ENCODE results near the gene ARHGEF26.

Gene ARHGEF26

GRCh38 chr3:154100556-154100955 is 20.6 kb upstream of the ARHGEF26 start:
- H3K79me2 ChIP-seq (ENCODE audit: insufficient read depth, low read length) = no peaks in the 10 kb centered on the region
- no peaks in the 10 kb centered on the region for H3K9me2 ChIP-seq (ENCODE audit: low read depth, low read length)
- no peaks in the 10 kb centered on the region for H3K4me1 ChIP-seq (ENCODE audit: insufficient read depth, low read length, severe bottlenecking)
- no peak overlapping the region for H3K4me2 ChIP-seq (ENCODE audit: low read length)
- no peaks in the 10 kb centered on the region for H3K27me3 ChIP-seq (ENCODE audit: insufficient read depth, low read length)
- H2AFZ ChIP-seq (ENCODE audit: low read length) = no peak overlapping the region
- H3K4me3 ChIP-seq (ENCODE audit: low read depth, low read length, poor library complexity, severe bottlenecking) = no peak overlapping the region
- no peaks in the 10 kb centered on the region for H3K9me3 ChIP-seq (ENCODE audit: low read length)
- TF ChIP-seq EZH2 (IDR thresholded peaks at IDR 0.05; ENCODE audit: borderline replicate concordance, low read length) (no peak), CTCF (IDR thresholded peaks at IDR 0.05; ENCODE audit: low read length) (no peak)
- H3F3A ChIP-seq (ENCODE audit: insufficient read depth, low read length) = no peaks in the 10 kb centered on the region
- no peak overlapping the region for H3K27ac ChIP-seq (ENCODE audit: low read depth, low read length, poor library complexity, severe bottlenecking)
- H3K36me3 ChIP-seq (ENCODE audit: insufficient read depth, low read length) = no peaks in the 10 kb centered on the region
- H3K9ac ChIP-seq (ENCODE audit: low read length) = no peak overlapping the region
- H4K20me1 ChIP-seq (ENCODE audit: insufficient read depth, low read length) = no peaks in the 10 kb centered on the region

GRCh38 chr3:154101250-154101649 is 19.9 kb upstream of the ARHGEF26 start:
- no peak overlapping the region for H2AFZ ChIP-seq (ENCODE audit: low read length)

GRCh38 chr3:154102225-154102624 is 19.0 kb upstream of the ARHGEF26 start:
- Histone ChIP-seq H3K27me3 (ENCODE audit: insufficient read depth, low read length) (no peaks in the 10 kb centered on the region), H3F3A (ENCODE audit: insufficient read depth, low read length) (no peaks in the 10 kb centered on the region), H3K4me1 (ENCODE audit: insufficient read depth, low read length, severe bottlenecking) (no peaks in the 10 kb centered on the region), H3K9me2 (ENCODE audit: low read depth, low read length) (no peaks in the 10 kb centered on the region), H2AFZ (ENCODE audit: low read length) (no peak overlapping the region), H3K9ac (ENCODE audit: low read length) (no peak overlapping the region), H3K4me3 (ENCODE audit: low read depth, low read length, poor library complexity, severe bottlenecking) (no peak overlapping the region), H3K9me3 (ENCODE audit: low read length) (no peaks in the 10 kb centered on the region), H3K27ac (ENCODE audit: low read depth, low read length, poor library complexity, severe bottlenecking) (no peak overlapping the region), H4K20me1 (ENCODE audit: insufficient read depth, low read length) (no peaks in the 10 kb centered on the region), H3K79me2 (ENCODE audit: insufficient read depth, low read length) (no peaks in the 10 kb centered on the region), H3K36me3 (ENCODE audit: insufficient read depth, low read length) (no peaks in the 10 kb centered on the region), H3K4me2 (ENCODE audit: low read length) (no peak overlapping the region)
- no peak for TF ChIP-seq EZH2 (IDR thresholded peaks at IDR 0.05; ENCODE audit: borderline replicate concordance, low read length)
- TF ChIP-seq CTCF (IDR thresholded peaks at IDR 0.05; ENCODE audit: low read length) = no peak

More at GRCh38 chr3:154101250-154101649, 19.9 kb upstream of the ARHGEF26 start:
- no peaks in the 10 kb centered on the region for H3K79me2 ChIP-seq (ENCODE audit: insufficient read depth, low read length)
- H3K4me3 ChIP-seq (ENCODE audit: low read depth, low read length, poor library complexity, severe bottlenecking) = no peak overlapping the region
- H3K36me3 ChIP-seq (ENCODE audit: insufficient read depth, low read length) = no peaks in the 10 kb centered on the region
- no peaks in the 10 kb centered on the region for H3K4me1 ChIP-seq (ENCODE audit: insufficient read depth, low read length, severe bottlenecking)
- TF ChIP-seq EZH2 (IDR thresholded peaks at IDR 0.05; ENCODE audit: borderline replicate concordance, low read length) (no peak), CTCF (IDR thresholded peaks at IDR 0.05; ENCODE audit: low read length) (no peak)
- H3K9me3 ChIP-seq (ENCODE audit: low read length) = no peaks in the 10 kb centered on the region
- no peaks in the 10 kb centered on the region for H3K9me2 ChIP-seq (ENCODE audit: low read depth, low read length)
- no peak overlapping the region for H3K9ac ChIP-seq (ENCODE audit: low read length)
- H3K4me2 ChIP-seq (ENCODE audit: low read length) = no peak overlapping the region
- no peaks in the 10 kb centered on the region for H3K27me3 ChIP-seq (ENCODE audit: insufficient read depth, low read length)
- no peaks in the 10 kb centered on the region for H3F3A ChIP-seq (ENCODE audit: insufficient read depth, low read length)
- H4K20me1 ChIP-seq (ENCODE audit: insufficient read depth, low read length) = no peaks in the 10 kb centered on the region
- H3K27ac ChIP-seq (ENCODE audit: low read depth, low read length, poor library complexity, severe bottlenecking) = no peak overlapping the region

Measured in OCI-LY1 (cell line).